Measurements from ENCODE around the gene ABHD6.
A peak's percentile ranks its signal among the peaks of the same experiment; 100 is the strongest.
"Not testable (repeated sequence)": the region's sequence is repeated elsewhere in the genome, so short reads cannot be mapped to it uniquely, and the experiment has no call there.

ABHD6 gene

GRCh38 chr3:58237238-58237940, at the start of gene ABHD6:
Gene ABHD6 (plus strand): TSS chr3:58237792. CDS start chr3:58256587, 18,795 bp downstream.
- DNase-seq, result peak; percentile 91 to 92

GRCh38 chr3:58188173-58188564, 49.4 kb upstream of the ABHD6 start:
- DNase-seq, result no peak

GRCh38 chr3:58188921-58189451, 48.6 kb upstream of the ABHD6 start:
- DNase-seq, result no peak

GRCh38 chr3:58189691-58190090, 47.9 kb upstream of the ABHD6 start:
- no peak for DNase-seq

- DNase-seq, result no peak
Observed at GRCh38 chr3:58190291-58190690, 47.3 kb upstream of the ABHD6 start.

GRCh38 chr3:58190882-58191281, 46.7 kb upstream of the ABHD6 start:
- no peak for DNase-seq

GRCh38 chr3:58191361-58191991, 46.1 kb upstream of the ABHD6 start:
- no peak for DNase-seq

GRCh38 chr3:58192069-58192468, 45.5 kb upstream of the ABHD6 start:
- no peak for DNase-seq

GRCh38 chr3:58193682-58194407, 43.7 kb upstream of the ABHD6 start:
- DNase-seq, result no peak

GRCh38 chr3:58197588-58197987, 40.0 kb upstream of the ABHD6 start:
- DNase-seq, result no peak

- no peak for DNase-seq
Observed at GRCh38 chr3:58198362-58198761, 39.2 kb upstream of the ABHD6 start.

GRCh38 chr3:58198804-58199203, 38.8 kb upstream of the ABHD6 start:
- no peak for DNase-seq

- no peak for DNase-seq
Observed at GRCh38 chr3:58200121-58200709, 37.4 kb upstream of the ABHD6 start.

- DNase-seq, result no peak
Observed at GRCh38 chr3:58200846-58201355, 36.7 kb upstream of the ABHD6 start.

GRCh38 chr3:58201451-58201850, 36.1 kb upstream of the ABHD6 start:
- not testable (repeated sequence) for DNase-seq

GRCh38 chr3:58202917-58203360, 34.7 kb upstream of the ABHD6 start:
- no peak for DNase-seq

- DNase-seq, result no peak
Observed at GRCh38 chr3:58203541-58203940, 34.1 kb upstream of the ABHD6 start.

GRCh38 chr3:58204720-58205119, 32.9 kb upstream of the ABHD6 start:
- DNase-seq, result no peak

GRCh38 chr3:58205981-58206380, 31.6 kb upstream of the ABHD6 start:
- DNase-seq, result no peak

GRCh38 chr3:58206406-58207011, 31.1 kb upstream of the ABHD6 start:
- peak; percentile 60 to 69 for DNase-seq

- no peak for DNase-seq
Observed at GRCh38 chr3:58207954-58208353, 29.6 kb upstream of the ABHD6 start.

GRCh38 chr3:58209933-58210332, 27.7 kb upstream of the ABHD6 start:
- no peak for DNase-seq

All from activated T-cell treated with anti-CD3 and anti-CD28 coated beads, Interleukin-2, amount 50 U/mL, for 48 hours (primary cell).